ENCODE results near the gene TMEM38B. TPM values are rescaled to one million over a fixed set of nuclear protein-coding genes. Genes with fewer than 3 reads are reported as not detected.
A peak's percentile ranks its signal among the peaks of the same experiment; 100 is the strongest.
"Not testable (repeated sequence)": the region's sequence is repeated elsewhere in the genome, so short reads cannot be mapped to it uniquely, and the experiment has no call there.

TMEM38B gene
- total RNA-seq, 1 donor from 2014 or later, result 12.6 TPM

- DNase-seq (ENCODE audit: low spot score), result no peak
Measured at GRCh38 chr9:105681724-105682123, 12.6 kb upstream of the TMEM38B start.

DNA sequence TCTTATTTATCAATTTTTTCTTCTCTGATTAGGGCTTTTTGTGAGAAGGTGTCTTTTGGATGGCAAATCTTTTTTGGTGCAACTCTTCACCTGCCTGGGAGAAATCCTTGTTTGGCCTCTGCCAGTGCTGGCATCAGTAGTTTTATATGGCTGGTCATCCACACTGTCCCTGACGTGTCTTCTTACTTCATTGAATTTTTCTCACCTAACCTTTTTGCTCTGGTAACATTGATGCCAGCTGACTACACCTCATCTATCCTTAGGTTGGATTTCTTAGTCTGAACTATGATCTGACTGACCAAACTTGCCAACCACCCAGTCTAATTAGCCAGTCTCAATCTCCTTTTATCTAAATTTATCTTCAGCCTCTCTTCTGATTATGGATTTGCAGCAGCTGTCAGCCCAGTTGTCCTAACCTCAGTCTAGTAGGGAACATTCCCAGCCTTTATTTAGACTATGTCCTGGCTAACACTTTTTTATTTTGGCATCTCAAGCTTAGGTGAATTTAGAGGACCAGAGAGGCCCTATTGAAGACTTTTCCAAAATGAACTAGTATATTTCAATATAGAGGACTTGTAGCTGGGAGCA is 10.6 kb upstream of the TMEM38B start:
- DNase-seq (ENCODE audit: low spot score), result no peak

DNA sequence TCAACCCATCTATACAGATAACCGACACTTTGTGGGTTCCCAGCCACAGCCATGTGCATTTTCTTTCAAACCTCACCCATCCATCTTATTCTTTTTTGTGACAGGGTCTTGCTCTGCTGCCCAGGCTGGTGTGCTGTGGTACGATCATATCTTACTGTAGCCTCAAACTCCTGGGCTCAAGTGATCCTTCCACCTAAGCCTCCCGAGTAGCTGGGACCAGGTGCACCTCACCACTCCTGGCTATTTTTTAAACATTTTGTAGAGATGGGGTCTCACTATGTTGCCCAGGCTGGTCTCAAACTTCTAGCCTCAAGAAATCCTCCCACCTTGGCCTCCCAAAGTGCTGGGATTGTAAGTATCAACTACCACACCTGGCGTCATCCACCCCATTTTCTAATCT is 7.4 kb upstream of the TMEM38B start:
- DNase-seq (ENCODE audit: low spot score), result no peak

- DNase-seq (ENCODE audit: low spot score), result no peak
Measured at GRCh38 chr9:105690742-105691141, 3.6 kb upstream of the TMEM38B start.

- no peak for DNase-seq (ENCODE audit: low spot score)
Measured at GRCh38 chr9:105693435-105694189, 729 bp upstream of the TMEM38B start.

DNA sequence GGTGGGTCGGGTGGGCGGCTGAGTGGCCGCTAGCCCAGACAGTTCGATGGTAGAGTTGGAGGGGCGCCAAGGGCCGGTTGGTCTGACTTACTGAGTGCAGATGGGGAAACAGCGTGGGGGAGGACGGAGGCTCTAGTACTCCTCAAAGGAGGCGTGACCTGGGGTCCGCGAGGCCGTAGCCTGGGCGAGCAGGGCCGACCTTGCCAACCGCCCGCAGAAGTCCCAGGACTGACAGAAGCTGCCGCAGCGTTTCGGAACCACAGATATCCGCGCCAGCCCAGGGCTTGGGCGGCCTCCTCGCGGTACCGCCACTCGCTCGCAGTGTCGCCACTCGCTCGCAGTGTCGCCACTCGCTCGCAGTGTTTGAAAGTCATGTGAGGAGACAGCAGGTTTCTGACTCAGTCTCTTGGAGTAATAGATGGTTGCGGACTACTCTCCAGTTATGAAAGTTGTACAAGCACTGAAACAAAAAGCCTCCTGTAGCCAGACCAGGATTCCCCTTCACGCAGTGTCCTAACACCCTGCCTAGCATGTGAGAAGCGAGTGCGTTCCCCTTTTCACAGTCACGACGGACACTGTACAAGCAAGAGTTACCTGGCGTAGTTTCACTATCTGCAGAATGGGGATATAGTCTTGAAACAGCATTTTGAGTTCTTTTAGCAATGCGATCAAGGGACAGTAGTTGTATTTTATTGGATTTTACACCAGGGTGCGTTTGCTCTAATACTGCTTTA is 674 bp downstream of the TMEM38B start:
- DNase-seq (ENCODE audit: low spot score), result peak; percentile 44

DNA sequence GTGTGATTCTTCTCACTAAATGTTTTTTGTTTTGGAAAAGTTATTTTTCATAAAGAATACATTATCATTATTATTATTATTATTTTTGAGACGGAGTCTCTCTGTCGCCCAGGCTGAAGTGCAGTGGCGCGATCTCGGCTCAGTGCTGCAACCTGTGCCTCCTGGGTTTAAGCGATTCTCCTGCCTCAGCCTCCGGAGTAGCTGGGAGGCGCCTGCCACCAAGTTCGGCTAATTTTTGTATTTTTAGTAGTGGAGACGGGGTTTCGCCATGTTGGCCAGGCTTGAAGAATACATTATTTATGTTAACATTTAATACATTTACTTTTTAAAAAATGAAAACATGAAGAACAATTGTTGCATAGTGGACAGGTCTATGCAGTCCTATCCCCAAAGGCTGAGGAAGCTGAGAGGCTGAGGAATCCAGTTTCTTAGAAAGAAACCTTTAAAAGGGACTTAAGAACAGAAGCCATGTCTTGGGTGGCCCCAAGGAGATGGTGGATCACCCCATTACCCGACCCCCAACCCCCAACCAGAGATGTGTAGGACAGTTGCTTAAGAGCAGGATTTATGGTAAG is 2.0 kb downstream of the TMEM38B start:
- no peak for DNase-seq (ENCODE audit: low spot score)

- no peak for DNase-seq (ENCODE audit: low spot score)
Measured at GRCh38 chr9:105697871-105698270, 3.5 kb downstream of the TMEM38B start.

- no peak for DNase-seq (ENCODE audit: low spot score)
Measured at GRCh38 chr9:105698348-105698870, 4.1 kb downstream of the TMEM38B start.

DNA sequence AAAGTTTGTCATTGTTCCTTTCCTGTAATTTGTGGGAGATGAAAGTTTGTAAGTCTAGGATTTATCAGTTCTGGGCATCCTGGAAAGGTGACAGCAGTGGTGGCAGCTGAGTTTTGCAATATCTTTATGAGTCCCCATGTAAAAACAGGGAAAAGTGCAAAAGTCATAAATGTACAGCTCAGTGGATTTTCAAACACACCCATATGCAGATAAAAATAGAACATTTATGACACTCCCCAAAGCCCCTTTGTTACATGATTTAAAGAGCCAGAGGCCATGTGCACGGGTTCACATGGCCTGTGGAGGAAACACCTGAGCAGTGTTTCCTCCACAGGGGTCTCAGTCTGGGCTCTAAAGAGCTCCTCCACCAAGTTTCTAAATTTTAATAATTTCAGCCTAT is 6.3 kb downstream of the TMEM38B start:
- DNase-seq (ENCODE audit: low spot score), result no peak

GRCh38 chr9:105701145-105701544 is 6.8 kb downstream of the TMEM38B start:
- no peak for DNase-seq (ENCODE audit: low spot score)

GRCh38 chr9:105702207-105702606 is 7.9 kb downstream of the TMEM38B start:
- no peak for DNase-seq (ENCODE audit: low spot score)

DNA sequence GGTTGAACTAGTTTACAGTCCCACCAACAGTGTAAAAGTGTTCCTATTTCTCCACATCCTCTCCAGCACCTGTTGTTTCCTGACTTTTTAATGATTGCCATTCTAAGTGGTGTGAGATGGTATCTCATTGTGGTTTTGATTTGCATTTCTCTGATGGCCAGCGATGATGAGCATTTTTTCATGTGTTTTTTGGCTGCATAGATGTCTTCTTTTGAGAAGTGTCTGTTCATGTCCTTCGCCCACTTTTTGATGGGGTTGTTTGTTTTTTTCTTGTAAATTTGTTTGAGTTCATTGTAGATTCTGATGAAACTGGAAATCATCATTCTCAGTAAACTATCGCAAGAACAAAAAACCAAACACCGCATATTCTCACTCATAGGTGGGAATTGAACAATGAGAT is 9.3 kb downstream of the TMEM38B start:
- not testable (repeated sequence) for DNase-seq (ENCODE audit: low spot score)

GRCh38 chr9:105706156-105706555 is 11.8 kb downstream of the TMEM38B start:
- DNase-seq (ENCODE audit: low spot score), result no peak

- DNase-seq (ENCODE audit: low spot score), result no peak
Measured at GRCh38 chr9:105708405-105708804, 14.1 kb downstream of the TMEM38B start.

DNA sequence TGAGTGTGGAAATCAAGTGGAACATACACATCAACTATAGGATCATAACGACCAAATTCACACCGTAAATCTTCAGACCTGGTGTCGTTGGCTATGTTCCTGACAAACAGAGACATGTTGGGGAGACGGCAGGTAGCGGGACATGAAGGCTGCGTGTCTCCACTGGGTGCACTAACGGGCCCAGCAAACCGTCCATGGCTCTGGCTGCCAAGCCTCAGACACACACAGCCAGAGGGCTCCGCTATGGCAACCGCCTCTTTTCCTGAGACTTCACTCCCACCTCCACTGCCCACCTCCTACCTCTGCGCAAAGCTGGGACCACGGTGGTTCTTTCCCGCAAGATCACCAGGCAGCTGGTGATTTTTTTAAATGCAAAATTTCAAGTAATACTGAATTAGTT is 16.3 kb downstream of the TMEM38B start:
- no peak for DNase-seq (ENCODE audit: low spot score)

DNA sequence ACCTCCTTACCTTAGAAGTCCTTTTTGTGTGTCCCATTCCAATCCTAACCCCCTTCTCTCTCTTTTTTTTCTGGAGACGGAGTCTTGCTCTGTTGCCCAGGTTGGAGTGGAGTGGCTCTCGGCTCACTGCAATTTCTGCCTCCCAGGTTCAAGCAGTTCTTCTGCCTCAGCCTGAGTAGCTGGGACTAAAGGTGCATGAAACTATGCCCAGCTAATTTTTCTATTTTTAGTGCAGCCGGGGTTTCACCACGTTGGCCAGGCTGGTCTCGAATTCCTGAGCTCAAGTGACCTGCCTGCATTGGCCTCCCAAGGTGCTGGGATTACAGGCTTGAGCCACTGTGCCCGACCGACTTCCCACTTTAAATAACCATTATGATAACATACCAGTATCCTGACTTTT is 17.5 kb downstream of the TMEM38B start:
- DNase-seq (ENCODE audit: low spot score), result no peak

DNA sequence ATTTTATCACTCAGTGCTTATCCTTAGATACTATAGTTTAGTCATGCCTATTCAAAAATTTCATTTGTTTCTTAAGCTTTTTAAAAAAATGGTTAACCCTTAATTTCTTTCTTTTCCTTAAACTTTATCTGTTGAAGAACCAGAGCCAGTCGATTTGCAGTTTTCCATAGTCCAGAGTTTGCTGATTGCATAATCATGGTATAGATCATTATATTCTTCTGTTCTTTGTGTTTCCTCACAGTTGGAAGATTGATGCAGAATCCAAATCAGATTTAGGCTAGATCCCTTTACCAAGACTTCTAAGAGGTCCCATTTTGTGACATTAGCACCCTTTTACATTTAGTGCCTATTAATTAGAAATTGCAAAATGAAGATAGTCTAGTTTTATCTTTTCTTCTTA is 18.0 kb downstream of the TMEM38B start:
- no peak for DNase-seq (ENCODE audit: low spot score)

GRCh38 chr9:105712773-105713172 is 18.4 kb downstream of the TMEM38B start:
- DNase-seq (ENCODE audit: low spot score), result no peak

DNA sequence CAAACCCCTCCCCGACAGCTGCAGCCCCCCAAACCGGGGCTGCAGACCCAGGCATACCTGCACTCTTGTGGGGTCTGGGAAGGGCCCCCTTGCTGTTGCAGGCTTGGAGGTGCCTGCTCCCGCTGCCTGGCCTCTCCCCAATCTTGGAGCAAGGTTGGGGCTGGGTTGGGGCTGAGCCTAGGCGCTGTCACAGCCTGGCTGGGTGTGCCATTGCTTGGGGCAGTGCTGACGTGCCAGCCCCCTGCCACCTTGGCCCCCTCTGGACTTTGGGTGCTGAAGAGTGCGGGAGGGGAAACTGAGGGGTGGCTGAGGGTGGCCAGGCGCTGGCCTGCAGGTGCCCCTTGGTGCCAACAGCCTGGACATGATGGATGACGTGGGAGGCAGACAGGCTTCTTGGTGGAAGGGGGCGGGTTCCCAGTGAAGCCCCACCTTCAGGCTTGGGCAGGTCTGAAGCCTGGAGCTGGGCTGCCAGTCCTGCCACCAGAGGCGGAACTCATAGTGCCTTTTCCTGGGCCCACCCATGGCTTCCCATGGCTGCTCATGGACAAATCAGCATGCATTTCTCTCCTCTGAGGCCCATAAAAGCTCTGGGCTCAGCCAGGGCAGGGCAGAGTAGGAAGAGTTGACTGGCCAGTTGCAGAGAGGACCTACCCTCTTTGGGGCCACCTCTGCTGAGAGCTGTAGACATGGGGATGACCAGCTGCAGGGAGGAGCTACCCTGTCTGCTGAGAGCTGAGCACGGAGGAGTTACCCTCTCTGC is 19.1 kb downstream of the TMEM38B start:
- no peak for DNase-seq (ENCODE audit: low spot score)

GRCh38 chr9:105714020-105714331 is 19.6 kb downstream of the TMEM38B start:
- no peak for DNase-seq (ENCODE audit: low spot score)

DNA sequence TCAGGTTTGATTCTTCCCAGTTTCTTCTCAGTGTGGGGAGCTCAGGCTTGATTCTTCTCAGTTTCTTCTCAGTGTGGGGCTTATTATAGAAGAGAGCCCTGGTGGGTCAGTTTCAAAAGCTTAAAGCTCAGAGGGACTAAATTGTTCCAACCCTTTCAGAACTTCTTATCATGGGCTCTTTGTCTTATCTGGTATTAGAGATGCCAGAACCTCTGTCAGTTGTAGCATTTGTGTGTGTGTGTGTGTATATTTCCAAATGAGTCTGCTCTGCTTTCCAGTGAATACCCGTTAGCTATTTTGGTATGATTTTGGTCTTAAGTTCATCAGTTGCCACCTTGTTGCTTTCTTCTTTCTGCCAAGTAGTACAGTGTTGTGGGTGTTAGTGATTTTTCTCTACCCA is 21.8 kb downstream of the TMEM38B start:
- no peak for DNase-seq (ENCODE audit: low spot score)
